Stimulated activated effector memory CD8-positive, alpha-beta T cell treated with anti-CD3 and anti-CD28 coated beads, Interleukin-12 subunit alpha, Interleukin-12 subunit beta, amount 100 ng/mL, for 72 hours (primary cell): Measurements from ENCODE around the gene ARHGAP45.
"Not testable (repeated sequence)": the region's sequence is repeated elsewhere in the genome, so short reads cannot be mapped to it uniquely, and the experiment has no call there.

Experiments used
- ATAC-seq: fragments of 150-1000 bp; cut with Tn5 transposase; 2 replicates; pipeline ENCODE4 v1.10.0; 2021
- DNase-seq, 2 donors: peaks; one replicate each; pipeline ENCODE4 v3.0.0; 2021 to 2022; ENCODE audit warnings: low spot score in 2 of 2
- H3K27ac Mint-ChIP-seq: one replicate; pipeline ENCODE4 v1.8.0; 2022; ENCODE audit warnings: mild to moderate bottlenecking, mixed read lengths
- H3K36me3 Mint-ChIP-seq: one replicate; pipeline ENCODE4 v1.8.0; 2022; ENCODE audit warnings: mild to moderate bottlenecking, mixed read lengths
- H3K4me1 Mint-ChIP-seq: one replicate; pipeline ENCODE4 v1.8.0; 2022; ENCODE audit warnings: mixed read lengths
- H3K4me3 Mint-ChIP-seq: one replicate; pipeline ENCODE4 v1.8.0; 2022; ENCODE audit warnings: mild to moderate bottlenecking, mixed read lengths
- H3K9me3 Mint-ChIP-seq: one replicate; pipeline ENCODE4 v1.8.0; 2022; ENCODE audit warnings: mixed read lengths

The ARHGAP45 gene

DNA sequence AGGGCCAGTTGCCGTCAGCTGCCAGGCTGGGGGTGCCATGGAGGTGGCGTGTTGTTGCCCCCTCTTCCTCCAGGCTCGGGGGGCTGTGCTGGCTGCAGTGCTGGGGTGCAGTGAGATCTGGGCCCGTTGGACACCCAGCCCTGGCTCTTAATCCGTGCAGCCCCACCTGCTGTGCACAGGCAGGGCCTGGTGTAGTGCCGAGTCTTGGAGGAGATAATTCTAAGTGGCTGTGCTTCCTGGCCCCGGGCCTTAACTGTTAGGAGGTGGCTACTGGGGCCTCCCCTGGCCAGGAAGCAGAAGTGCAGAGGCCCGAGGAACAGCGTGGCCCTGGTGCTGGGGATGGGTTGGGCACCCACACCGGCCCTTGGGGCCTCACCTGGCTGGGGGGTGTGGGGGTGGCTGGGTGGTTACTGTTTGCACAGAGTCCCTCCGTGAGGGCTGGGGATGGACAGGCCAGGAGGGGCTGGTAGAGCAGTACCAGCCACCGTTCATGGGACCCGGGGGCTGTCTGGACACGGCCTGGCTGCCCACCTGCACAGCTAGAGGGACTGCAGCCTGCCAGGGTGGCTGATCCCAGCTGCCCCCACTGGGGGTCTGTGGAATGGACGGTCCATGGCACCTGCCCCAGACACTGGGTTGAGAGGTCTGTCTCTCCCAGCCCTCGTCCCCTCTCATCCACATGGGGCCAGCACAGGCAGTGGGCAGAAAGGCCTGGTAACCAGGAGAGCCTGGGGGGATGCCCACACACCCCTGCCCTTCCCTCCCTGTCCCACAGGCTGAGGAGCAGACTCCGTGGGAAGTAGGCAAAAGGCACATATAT lies 40.1 kb downstream of the ARHGAP45 start:
- peaks cover 83% of the 10 kb centered on the region for H3K36me3 Mint-ChIP-seq
- ATAC-seq (no peak), DNase-seq (no peak)
- peak overlapping the region; percentile 75 for H3K4me3 Mint-ChIP-seq
- peaks cover 12% of the 10 kb centered on the region for H3K4me1 Mint-ChIP-seq
- H3K27ac Mint-ChIP-seq: peak overlapping the region; percentile 78
- no peaks in the 10 kb centered on the region for H3K9me3 Mint-ChIP-seq

DNA sequence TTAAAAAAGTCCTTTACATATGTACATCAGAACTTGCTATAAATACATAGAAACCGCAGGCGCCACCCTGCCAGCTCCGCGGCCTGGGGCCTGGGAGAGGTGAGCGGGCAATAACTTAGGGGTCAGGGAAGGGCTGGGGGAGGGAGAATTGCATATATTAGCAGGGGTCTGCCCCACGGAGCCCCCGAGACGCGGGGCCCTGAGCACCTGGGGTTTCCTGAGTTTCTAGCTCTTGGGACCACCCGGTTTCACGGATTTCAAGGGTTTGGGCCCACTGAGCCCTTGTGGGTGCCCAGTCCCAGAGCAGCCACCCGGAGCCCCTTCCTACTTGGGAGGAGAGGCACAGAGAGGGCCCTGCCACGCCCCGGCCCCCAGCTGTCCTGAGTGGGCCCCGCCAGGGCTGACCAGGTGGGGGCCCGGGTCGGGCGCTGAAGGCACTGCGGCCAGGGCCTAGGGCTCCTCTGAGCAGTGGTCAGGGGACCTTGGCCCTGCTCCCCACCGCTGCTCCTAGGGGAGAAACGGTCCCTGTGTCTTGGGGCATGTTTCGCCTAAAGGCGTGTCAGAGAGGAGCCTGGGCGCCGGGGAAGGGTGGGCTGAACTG lies 40.8 kb downstream of the ARHGAP45 start:
- H3K4me1 Mint-ChIP-seq: peaks cover 7% of the 10 kb centered on the region
- H3K4me3 Mint-ChIP-seq: no peak overlapping the region
- H3K9me3 Mint-ChIP-seq: no peaks in the 10 kb centered on the region
- ATAC-seq (no peak), DNase-seq (no peak)
- peaks cover 83% of the 10 kb centered on the region for H3K36me3 Mint-ChIP-seq
- H3K27ac Mint-ChIP-seq: peak overlapping the region; percentile 78

DNA sequence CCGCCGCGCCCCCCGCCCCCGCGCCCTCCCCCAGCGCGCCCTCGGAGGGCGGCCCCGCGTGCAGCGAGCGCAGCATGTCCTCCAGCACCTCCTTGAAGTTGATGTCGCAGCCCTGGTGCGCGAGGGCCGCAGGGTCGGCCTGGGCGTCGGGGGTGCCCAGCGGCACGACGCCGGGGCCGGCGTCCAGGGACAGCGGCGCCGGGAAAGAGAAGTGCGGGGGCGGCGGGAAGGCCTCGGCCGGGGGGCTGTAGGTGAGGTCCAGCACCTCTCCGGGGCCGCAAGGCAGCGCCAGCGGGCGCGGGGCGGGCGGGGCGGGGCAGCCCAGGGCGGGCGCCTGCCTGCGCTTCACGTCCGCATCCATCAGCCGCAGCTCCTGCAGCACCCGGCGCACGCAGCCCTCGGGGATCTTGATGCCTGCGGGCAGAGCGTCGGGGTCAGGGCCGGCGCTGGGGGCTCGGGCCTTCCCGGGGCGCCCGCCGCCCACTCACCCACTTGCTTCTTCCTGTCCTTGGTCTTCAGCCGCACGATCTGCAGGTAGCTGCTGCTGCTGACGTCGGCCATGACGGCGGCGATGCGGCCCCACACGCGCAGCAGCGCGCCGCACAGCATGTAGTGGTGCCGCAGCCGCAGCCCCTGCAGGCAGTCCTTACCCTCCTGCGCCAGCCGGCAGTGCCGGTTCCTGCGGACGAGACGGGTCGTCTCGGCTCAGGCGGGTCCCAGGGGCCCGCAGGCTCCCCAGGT lies 41.5 kb downstream of the ARHGAP45 start:
- Mint-ChIP-seq H3K36me3 (peaks cover 83% of the 10 kb centered on the region), H3K9me3 (no peaks in the 10 kb centered on the region), H3K27ac (no peak overlapping the region), H3K4me3 (no peak overlapping the region), H3K4me1 (no peaks in the 10 kb centered on the region)
- no peak for DNase-seq
- no peak for ATAC-seq

DNA sequence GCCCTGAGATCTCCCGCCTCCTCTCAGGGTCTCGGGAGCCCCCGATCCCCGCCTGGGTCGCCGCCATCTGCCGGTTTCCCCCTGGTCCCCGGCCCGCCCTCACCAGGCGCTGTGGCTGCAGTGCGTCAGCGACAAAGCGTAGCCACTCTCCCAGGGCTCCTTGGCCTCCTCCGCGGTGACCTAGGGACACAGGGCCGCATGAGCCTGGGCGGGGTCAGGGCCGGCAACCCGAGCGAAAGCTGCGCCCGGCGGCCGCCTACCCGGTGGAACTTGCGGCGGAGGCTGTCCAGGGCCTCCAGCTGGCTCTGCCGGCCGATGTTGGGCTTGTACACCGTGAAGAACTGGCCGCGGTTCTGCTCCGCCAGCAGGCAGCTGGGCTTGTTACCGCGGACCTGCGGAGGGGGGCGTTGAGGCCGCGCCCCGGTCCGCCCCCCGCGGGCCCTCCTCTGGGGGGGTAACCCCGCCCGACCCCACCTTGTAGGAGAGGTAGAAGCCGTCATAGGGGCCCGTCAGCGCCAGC lies 42.1 kb downstream of the ARHGAP45 start:
- Mint-ChIP-seq H3K9me3 (no peaks in the 10 kb centered on the region), H3K4me3 (no peak overlapping the region), H3K27ac (no peak overlapping the region), H3K4me1 (no peaks in the 10 kb centered on the region), H3K36me3 (peaks cover 83% of the 10 kb centered on the region)
- ATAC-seq (no peak), DNase-seq (no peak)

DNA sequence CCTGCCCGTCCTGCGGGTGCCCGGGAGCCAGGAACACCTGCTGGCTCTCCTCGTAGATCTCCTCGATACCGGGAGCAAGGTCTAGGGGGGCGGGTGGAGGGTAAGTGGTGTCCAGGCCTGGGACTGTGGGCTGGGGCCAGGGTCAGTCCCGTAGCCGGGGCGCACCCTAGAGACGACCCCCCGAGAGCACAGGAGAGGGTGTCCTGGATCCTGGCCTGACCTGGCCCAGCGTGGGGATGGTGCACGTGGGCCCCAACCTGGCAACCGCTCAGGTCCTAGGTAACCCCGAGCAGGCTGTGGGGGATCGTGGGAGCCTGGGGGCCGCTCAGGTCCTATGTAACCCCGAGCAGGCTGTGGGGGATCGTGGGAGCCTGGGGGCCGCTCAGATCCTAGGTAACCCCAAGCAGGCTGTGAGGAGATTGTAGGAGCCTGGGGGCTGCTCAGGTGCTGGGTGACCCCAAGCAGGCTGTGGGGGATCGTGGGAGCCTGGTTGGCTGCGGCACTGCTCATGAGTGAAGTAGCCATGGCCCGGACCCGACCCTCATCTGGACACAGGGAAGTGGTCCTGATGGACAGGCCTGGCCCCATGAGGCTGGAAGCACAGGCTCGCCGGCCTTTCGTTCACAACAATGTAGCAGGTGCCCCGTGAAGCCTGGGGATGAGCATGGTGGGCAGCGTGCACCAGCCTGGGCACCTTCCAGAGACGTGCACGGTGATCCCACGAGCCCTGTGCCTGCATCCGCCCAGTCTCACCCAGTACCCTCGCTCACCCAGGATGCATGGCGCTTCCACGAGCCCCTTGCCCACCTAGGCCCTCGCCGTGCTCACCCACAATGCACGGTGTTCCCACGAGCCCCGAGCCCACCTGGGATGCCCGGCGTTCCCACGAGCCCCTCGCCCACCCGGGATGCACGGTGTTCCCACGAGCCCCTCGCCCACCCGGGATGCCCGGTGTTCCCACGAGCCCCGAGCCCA lies 43.0 kb downstream of the ARHGAP45 start:
- peaks cover 89% of the 10 kb centered on the region for H3K36me3 Mint-ChIP-seq
- no peaks in the 10 kb centered on the region for H3K4me1 Mint-ChIP-seq
- DNase-seq (no peak), ATAC-seq (no peak)
- no peak overlapping the region for H3K4me3 Mint-ChIP-seq
- no peaks in the 10 kb centered on the region for H3K9me3 Mint-ChIP-seq
- H3K27ac Mint-ChIP-seq: no peak overlapping the region

DNA sequence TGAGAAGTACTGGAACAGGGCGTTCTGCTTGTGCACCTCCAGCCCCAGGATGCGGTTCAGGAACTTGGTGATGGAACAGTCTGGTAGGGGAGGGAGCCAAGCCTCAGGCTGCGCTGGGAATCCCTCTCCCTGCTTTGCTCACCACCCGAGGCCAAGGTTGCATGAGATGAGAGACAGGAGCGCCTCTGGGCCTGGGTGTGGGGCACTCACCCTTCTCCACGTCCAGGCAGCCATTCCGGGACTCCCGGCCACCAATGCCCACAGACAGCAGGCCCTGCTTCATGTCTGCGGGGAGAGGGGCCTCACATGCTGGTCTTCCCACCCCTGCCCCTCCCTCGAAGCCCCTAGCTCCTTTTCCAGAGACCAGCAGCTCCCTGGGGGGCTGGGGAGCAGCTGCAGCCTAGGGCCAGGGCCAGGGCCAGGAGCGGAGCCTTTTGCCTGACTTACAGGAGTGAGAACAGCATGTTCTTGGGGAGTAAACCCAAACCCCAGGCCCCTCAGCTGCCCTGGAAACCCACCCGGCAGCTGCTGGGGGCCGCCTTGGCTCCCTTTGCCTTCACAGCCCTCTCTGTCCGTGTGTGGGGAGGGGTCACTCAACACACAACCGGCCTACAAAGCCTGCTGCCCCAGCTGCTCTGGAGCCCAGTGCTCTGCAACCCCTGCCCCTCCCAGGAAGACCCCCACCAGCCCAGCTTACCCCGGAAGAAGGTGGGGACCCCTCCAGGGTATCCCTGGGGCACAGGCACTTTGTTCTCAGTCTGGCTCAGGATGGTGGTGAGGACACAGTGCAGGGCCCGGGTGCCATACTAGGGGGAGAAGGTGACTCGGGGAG lies 44.1 kb downstream of the ARHGAP45 start:
- Mint-ChIP-seq H3K9me3 (no peaks in the 10 kb centered on the region), H3K4me1 (no peaks in the 10 kb centered on the region), H3K36me3 (peaks cover 92% of the 10 kb centered on the region), H3K27ac (peak overlapping the region; percentile 43), H3K4me3 (no peak overlapping the region)
- ATAC-seq (no peak), DNase-seq (no peak)

DNA sequence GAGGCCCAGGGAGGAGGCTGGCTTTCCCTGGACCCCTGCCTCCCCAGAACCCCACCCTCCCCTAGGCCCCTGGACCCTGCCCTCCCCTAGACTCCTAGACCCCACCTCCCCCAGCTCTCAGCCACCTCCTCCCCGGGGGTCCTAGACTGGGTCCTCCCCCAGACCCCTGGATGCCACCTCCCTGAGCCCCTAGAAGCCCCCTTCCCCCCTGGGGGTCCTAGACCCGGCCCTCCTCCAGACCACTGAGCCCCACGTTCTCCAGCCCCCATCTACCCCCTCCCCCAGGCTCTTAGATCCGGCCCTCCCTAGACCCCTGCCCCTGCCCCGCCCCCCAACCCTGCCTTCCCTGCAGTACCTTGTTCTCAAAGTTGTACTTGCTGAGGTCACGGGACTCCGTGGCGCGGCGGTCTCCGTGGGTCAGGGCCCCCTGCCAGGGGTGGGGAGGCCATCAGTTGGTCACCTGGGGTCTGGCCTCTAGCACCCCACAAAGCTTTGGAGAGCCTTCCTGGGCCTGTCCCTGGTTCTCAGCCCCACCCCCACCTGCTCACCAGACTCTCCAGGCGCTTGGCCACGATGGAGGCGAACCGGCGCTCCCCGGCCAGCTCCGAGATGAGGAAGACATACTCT lies 44.8 kb downstream of the ARHGAP45 start:
- DNase-seq (no peak), ATAC-seq (no peak)
- Mint-ChIP-seq H3K36me3 (peaks cover 92% of the 10 kb centered on the region), H3K4me1 (no peaks in the 10 kb centered on the region), H3K27ac (peak overlapping the region; percentile 43), H3K9me3 (no peaks in the 10 kb centered on the region), H3K4me3 (no peak overlapping the region)

DNA sequence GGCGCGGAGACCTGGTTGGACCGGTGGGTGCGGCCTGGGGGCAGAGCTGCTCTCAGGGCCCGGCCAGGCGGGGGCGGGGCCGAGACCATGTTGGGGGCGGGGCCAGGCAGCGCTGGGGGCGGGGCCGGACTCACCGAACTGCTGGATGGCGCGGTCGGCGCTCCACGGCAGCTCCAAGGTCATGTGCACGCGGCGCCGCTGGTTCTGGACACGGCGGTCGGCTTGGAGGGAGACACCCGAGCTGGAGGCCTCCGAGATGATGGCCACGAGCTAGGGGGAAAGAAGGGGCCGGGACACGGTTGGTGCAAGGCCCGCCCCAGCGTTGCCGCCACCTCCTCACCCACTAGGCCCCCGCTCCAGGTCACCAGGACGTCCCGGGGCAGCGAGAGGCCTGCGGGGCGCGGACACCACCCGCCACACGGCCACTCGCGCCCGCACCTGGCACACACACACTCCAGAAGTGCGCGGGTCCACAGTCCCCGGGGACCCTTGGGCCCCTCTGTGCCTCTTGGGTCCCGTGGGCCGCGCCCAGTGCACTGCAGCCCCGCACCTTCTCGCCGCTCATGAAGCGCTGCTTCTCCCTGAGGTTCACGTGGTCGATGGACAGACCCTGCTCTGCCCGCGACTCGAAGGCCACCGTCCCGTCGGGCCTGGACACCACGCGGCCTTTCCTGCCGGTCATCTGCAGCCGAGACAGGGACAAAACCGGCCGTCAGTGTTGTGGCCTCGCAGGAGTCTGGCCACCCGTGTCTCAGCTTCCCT lies 45.5 kb downstream of the ARHGAP45 start:
- Mint-ChIP-seq H3K9me3 (no peaks in the 10 kb centered on the region), H3K4me3 (no peak overlapping the region), H3K4me1 (no peaks in the 10 kb centered on the region), H3K27ac (peak overlapping the region; percentile 26), H3K36me3 (peaks cover 92% of the 10 kb centered on the region)
- DNase-seq (no peak), ATAC-seq (no peak)

DNA sequence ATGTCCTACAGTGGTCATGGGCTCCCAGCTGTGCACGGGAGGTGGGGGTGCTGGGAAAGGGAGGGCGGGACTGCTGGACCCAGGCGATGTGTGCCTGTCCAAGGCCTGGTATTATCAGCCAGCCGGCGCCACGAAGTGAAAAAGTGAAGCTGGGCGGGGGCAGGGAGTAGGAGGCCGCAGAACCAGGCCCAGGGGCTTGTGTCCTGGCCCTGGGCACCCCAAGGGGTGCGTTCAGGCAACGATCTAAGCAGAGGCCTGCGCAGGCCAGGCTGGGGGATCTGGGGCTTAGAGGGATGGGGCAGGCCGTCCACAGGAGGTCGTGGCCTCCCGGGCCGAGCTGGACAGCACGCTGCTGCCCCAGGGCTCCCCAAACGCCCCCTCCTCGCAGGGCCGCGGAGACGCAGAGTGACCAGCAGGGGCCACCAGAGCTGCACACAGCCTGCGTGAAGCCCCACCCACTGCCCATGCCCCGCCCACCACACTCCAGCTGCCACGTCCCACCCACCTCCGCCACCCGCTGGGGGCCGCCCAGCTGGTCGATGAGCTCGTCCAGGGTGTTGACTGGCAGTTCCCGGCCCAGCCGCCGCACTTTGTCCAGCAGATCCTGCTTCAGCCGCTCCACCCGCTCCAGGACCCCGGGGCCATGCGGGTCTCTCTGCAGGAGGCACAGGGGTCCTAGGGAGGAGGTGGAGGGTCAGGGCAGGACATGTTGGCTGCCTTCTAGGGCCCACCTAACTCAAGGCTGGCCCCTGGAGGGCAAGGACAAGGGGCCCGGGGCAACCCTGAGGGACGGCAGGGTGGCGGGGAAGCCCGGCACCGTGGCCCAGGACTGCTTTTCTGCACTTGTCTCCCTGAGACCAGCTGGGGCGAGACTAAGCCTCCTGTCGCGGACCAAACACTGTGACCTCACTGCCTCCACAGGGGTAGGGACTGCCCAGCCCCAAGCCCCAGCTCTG lies 46.3 kb downstream of the ARHGAP45 start:
- no peaks in the 10 kb centered on the region for H3K4me1 Mint-ChIP-seq
- peak; percentile 79 for ATAC-seq
- H3K36me3 Mint-ChIP-seq: peaks cover 95% of the 10 kb centered on the region
- H3K9me3 Mint-ChIP-seq: no peaks in the 10 kb centered on the region
- H3K4me3 Mint-ChIP-seq: no peak overlapping the region
- H3K27ac Mint-ChIP-seq: peak overlapping the region; percentile 26
- DNase-seq: peak; percentile 73 to 86

DNA sequence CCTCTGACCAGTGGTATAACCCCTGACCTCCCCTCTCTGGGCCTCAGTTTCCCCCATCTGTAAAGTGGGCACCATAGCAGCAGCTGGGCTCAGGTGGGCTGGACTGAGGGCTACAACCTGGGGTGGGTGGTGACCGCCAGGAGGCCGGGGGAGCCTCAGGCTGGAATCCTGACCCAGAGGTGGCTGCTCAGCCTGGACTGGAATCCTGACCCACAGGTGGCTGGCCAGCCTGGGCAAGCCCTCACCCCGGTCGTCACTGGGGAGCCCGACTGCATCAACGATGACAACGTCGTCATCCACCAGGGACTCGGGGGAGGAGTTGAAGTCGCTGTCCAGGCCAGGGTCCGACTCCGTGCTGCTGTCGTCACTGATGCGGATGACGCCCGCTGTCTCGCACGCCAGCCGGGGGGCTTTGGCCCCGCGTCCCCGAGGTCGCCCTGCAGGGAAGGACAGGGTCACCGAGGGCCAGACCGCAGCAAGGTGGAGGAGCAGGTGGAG lies 47.1 kb downstream of the ARHGAP45 start:
- H3K36me3 Mint-ChIP-seq: peaks cover 95% of the 10 kb centered on the region
- no peak for ATAC-seq
- H3K4me3 Mint-ChIP-seq: no peak overlapping the region
- DNase-seq: no peak
- peak overlapping the region; percentile 26 for H3K27ac Mint-ChIP-seq
- no peaks in the 10 kb centered on the region for H3K9me3 Mint-ChIP-seq
- H3K4me1 Mint-ChIP-seq: no peaks in the 10 kb centered on the region

DNA sequence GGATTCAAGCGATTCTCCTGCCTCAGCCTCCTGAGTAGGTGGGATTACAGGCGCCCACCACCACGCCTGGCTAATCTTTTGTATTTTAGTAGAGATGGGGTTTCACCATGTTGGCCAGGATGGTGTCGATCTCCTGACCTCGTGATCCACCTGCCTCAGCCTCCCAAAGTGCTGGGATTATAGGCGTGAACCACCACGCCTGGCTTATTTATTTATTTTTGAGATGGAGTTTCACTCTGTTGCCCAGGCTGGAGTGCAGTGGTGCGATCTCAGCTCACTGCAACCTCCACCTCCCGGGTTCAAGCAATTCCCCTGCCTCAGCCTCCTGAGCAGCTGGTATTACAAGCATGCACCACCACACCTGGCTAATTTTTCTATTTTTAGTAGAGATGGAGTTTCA lies 47.8 kb downstream of the ARHGAP45 start:
- H3K36me3 Mint-ChIP-seq: peaks cover 97% of the 10 kb centered on the region
- not testable (repeated sequence) for H3K4me3 Mint-ChIP-seq, H3K27ac Mint-ChIP-seq, H3K4me1 Mint-ChIP-seq, ATAC-seq, H3K9me3 Mint-ChIP-seq, DNase-seq
